PC-9 (cell line): Measurements from ENCODE around the gene ALPK3. TPM values are rescaled to one million over a fixed set of nuclear protein-coding genes. Genes with fewer than 3 reads are reported as not detected.

Experiments used
- BruUV-seq: library from RNA; stranded (reverse); fragments of 400-500 nt; replicated peaks from 2 replicates; lab custom pipeline; 2021; lab: Mats Ljungman, UMichigan
- CTCF ChIA-PET: fragments of 300-600 bp; sonication (Branson Sonifier 250); formaldehyde crosslinking; loops from one replicate; lab custom pipeline; 2022; ENCODE audit warnings: antibody characterized with exemption; lab: Charles Lee
- POLR2A ChIA-PET: fragments of 300-600 bp; sonication (Branson Sonifier 250); formaldehyde crosslinking; loops from one replicate; lab custom pipeline; 2022; ENCODE audit warnings: antibody characterized with exemption; ENCODE audit not compliant: unreplicated experiment; lab: Charles Lee
- DNase-seq, 2 experiments: peaks; one replicate each; pipeline versions ENCODE4 v3.0.0 to v3.0.0-alpha.2; 2015 to 2022; ENCODE audit warnings: mixed read lengths in 1 of 2
- H2AFZ ChIP-seq: fragments of 200-600 bp; sonication (generic); 2 replicates; pipeline ENCODE4 v1.8.1; 2017; ENCODE audit warnings: antibody characterized with exemption
- H3F3A ChIP-seq: fragments of 200-600 bp; sonication (generic); 2 replicates; pipeline ENCODE4 v1.8.1; 2017; ENCODE audit warnings: antibody characterized with exemption, mild to moderate bottlenecking, low read depth; ENCODE audit not compliant: insufficient read depth
- H3K27ac ChIP-seq: fragments of 200-600 bp; sonication (generic); 2 replicates; pipeline ENCODE4 v1.6.1; 2016; ENCODE audit warnings: mixed run types
- H3K27me3 ChIP-seq: fragments of 200-600 bp; sonication (generic); 2 replicates; pipeline ENCODE4 v1.6.1; 2016; ENCODE audit warnings: low read depth, mixed run types; ENCODE audit not compliant: insufficient read depth
- H3K36me3 ChIP-seq: fragments of 200-600 bp; sonication (generic); 2 replicates; pipeline ENCODE4 v1.6.1; 2016; ENCODE audit warnings: low read depth, mixed run types
- H3K4me1 ChIP-seq: fragments of 200-600 bp; sonication (generic); replicated peaks from 2 replicates; pipeline ENCODE4 v1.6.1; 2016; ENCODE audit warnings: mixed run types; ENCODE audit not compliant: insufficient read depth
- H3K4me2 ChIP-seq: fragments of 200-600 bp; sonication (generic); 2 replicates; pipeline ENCODE4 v1.6.1; 2017; ENCODE audit warnings: mixed run types
- H3K4me3 ChIP-seq: fragments of 200-600 bp; sonication (generic); 2 replicates; pipeline ENCODE4 v1.6.1; 2016; ENCODE audit warnings: mixed run types
- H3K79me2 ChIP-seq: fragments of 200-600 bp; sonication (generic); 2 replicates; pipeline ENCODE4 v1.6.1; 2017; ENCODE audit warnings: low read depth, mixed run types
- H3K9me2 ChIP-seq: fragments of 200-600 bp; sonication (generic); 2 replicates; pipeline ENCODE4 v1.8.1; 2017; ENCODE audit warnings: mild to moderate bottlenecking; ENCODE audit not compliant: insufficient read depth
- H3K9me3 ChIP-seq: fragments of 200-600 bp; sonication (generic); 2 replicates; pipeline ENCODE4 v1.8.1; 2016; ENCODE audit warnings: low read depth; ENCODE audit not compliant: insufficient read depth
- H4K20me1 ChIP-seq: fragments of 200-600 bp; sonication (generic); 2 replicates; pipeline ENCODE4 v1.8.1; 2017; ENCODE audit not compliant: insufficient read depth
- CTCF ChIP-seq: fragments of 200-600 bp; sonication (generic); conservative IDR thresholded peaks from 2 replicates; pipeline ENCODE4 v1.6.1; 2017; ENCODE audit warnings: mixed run types, antibody characterized with exemption, mild to moderate bottlenecking, moderate library complexity
- EZH2 ChIP-seq: fragments of 200-600 bp; sonication (generic); IDR thresholded peaks from 2 replicates; pipeline ENCODE4 v1.8.0; 2017; ENCODE audit warnings: antibody characterized with exemption, low read depth
- intact Hi-C: fragments of 100-400 bp; cut with micrococcal nuclease; formaldehyde crosslinking; loops from one replicate; pipeline ENCODE4 v1.10.0; 2022; ENCODE audit not compliant: unreplicated experiment
- total RNA-seq: library from RNA; stranded (reverse); gene quantifications from 2 replicates; pipeline ENCODE4 v1.2.3, GENCODE V29; 2021

The ALPK3 gene
- total RNA-seq, 1 experiment from 2014 or later: 8.1 TPM

DNA sequence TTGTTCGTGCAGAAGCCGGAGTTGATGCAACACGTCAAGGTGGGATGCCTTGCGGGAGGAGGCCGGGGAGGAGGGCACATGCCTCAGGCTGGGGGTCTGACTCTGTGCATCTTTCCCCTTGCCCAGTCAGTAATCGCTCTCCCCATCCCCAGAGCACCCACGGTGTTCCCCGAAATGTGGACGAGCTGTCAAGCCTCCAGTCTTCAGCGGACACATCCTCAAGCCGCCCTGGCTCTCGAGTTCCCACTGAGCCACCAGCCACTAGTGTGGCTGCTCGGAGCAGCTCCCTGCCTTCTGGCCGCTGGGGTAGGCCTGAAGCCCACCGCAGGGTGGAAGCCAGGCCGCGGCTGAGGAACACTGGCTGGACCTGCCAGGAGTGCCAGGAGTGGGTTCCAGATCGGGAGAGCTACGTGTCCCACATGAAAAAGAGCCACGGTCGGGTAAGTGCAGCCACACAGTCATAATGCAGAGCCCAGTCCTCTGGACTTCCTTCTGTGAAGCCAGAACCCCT, 18.7 kb upstream of the ALPK3 start:
- no TSS peak for BruUV-seq
- TF ChIP-seq CTCF (no peak), EZH2 (no peak)
- no peaks in the 10 kb centered on the region for H3K9me3 ChIP-seq
- peaks cover 4% of the 10 kb centered on the region; the same call in 1 of the 2 replicates for H3K4me1 ChIP-seq
- peaks cover 11% of the 10 kb centered on the region; the same call in 1 of the 2 replicates for H3F3A ChIP-seq
- no peak overlapping the region for H3K4me2 ChIP-seq
- DNase-seq: no peak
- H3K4me3 ChIP-seq: no peak overlapping the region
- H3K79me2 ChIP-seq: no peaks in the 10 kb centered on the region
- H3K9me2 ChIP-seq: no peaks in the 10 kb centered on the region
- intact Hi-C loops: no loop called here
- H4K20me1 ChIP-seq: no peaks in the 10 kb centered on the region; the same call in 1 of the 2 replicates
- POLR2A ChIA-PET: no interaction called here
- H3K36me3 ChIP-seq: peaks cover 17% of the 10 kb centered on the region
- CTCF ChIA-PET: no interaction called here
- H3K27me3 ChIP-seq: no peaks in the 10 kb centered on the region
- H3K27ac ChIP-seq: no peak overlapping the region
- no peak overlapping the region for H2AFZ ChIP-seq

DNA sequence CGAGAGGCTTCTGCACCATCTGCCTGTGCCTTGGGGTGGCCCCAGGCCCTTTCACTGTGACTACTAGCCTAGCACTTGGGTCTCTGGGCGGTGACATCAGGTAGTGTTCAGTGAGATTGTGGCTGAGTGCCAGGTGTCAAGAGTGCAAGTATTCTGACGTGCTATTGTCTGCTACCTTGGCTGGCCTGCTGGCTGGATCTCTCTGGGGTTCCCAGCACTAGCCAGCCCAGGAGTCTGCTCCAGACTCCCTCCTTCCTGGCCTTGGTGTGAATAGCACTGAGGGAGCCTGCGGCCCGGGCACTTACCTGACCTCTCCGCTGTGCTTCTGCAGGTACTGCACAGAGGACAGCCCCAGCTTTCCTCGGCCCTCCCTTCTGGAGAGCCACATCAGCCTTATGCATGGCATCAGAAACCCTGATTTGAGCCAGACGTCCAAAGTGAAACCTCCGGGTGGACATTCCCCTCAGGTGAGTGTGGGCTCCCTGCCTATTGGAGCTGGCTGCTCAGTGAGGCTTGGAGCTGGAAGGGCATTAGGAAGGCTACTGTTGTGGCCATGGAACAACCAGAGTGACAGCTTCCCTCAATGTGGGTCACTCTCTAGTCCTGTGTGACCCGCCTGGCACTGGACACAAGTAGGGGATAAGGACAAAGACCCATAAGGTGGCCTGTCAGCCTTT, 17.5 kb upstream of the ALPK3 start:
- H4K20me1 ChIP-seq: no peaks in the 10 kb centered on the region; the same call in 1 of the 2 replicates
- ChIA-PET CTCF (no interaction called here), POLR2A (no interaction called here)
- intact Hi-C loops: no loop called here
- no peak overlapping the region for H3K4me2 ChIP-seq
- H3K9me3 ChIP-seq: no peaks in the 10 kb centered on the region
- no peak for TF ChIP-seq CTCF
- no peak for DNase-seq
- H3K4me1 ChIP-seq: peaks cover 12% of the 10 kb centered on the region
- H3K4me3 ChIP-seq: no peak overlapping the region
- H3K36me3 ChIP-seq: peaks cover 9% of the 10 kb centered on the region
- peaks cover 15% of the 10 kb centered on the region for H3F3A ChIP-seq
- H3K27me3 ChIP-seq: no peaks in the 10 kb centered on the region
- no TSS peak for BruUV-seq
- H2AFZ ChIP-seq: no peak overlapping the region
- H3K27ac ChIP-seq: no peak overlapping the region
- no peaks in the 10 kb centered on the region for H3K9me2 ChIP-seq
- H3K79me2 ChIP-seq: no peaks in the 10 kb centered on the region

DNA sequence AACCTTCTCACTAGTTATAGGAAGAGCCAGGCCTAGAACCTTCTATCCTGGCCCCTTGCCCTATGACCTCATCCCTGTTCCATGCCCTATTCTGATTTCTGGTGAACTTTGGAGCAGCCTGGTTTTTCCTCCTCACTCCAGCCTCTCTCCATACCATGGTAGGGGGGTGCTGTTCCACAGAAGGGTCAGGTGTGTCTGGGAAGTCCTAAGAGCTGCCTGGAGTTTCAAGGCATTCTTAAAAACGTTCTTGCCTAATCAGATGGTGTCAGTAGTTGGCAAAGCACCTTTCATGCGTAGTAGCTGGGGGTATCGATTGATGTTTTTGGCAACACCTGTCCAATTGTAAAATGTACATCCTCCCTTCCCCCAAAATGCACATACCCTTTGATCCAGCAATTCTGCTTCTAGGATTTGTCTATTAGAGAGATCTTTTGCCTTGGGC, 16.8 kb upstream of the ALPK3 start:
- Histone ChIP-seq H2AFZ (no peak overlapping the region), H3K27ac (no peak overlapping the region), H4K20me1 (no peaks in the 10 kb centered on the region; the same call in 1 of the 2 replicates), H3K4me2 (no peak overlapping the region), H3K79me2 (no peaks in the 10 kb centered on the region), H3K36me3 (peaks cover 6% of the 10 kb centered on the region), H3K27me3 (no peaks in the 10 kb centered on the region), H3K4me3 (no peak overlapping the region), H3K4me1 (peaks cover 12% of the 10 kb centered on the region), H3K9me3 (no peaks in the 10 kb centered on the region), H3K9me2 (no peaks in the 10 kb centered on the region), H3F3A (peaks cover 14% of the 10 kb centered on the region)
- intact Hi-C loops: no loop called here
- no TSS peak for BruUV-seq
- TF ChIP-seq EZH2 (no peak), CTCF (no peak)
- POLR2A ChIA-PET: no interaction called here
- CTCF ChIA-PET: interaction anchor here (0.6 kb wide), 1 partner anchor 261 kb away, joined by 4 read pairs; no protein-coding TSS in a partner anchor
- DNase-seq: no peak
